Central memory CD8-positive, alpha-beta T cell (primary cell): Measurements from ENCODE around the gene MAP2.

Source experiments
- ATAC-seq: fragments of 150-1000 bp; cut with Tn5 transposase; replicated peaks from 2 replicates; pipeline ENCODE4 v1.10.0; 2022; ENCODE audit warnings: mild to moderate bottlenecking, moderate FRiP score, moderate number of reproducible peaks; ENCODE audit not compliant: poor library complexity, severe bottlenecking; ENCODE audit errors: extremely low read depth
- DNase-seq, 2 donors: peaks; one replicate each; pipeline ENCODE4 v3.0.0; 2021; ENCODE audit warnings: low spot score in 2 of 2
- H3K27ac Mint-ChIP-seq: one replicate; pipeline ENCODE4 v1.8.0; 2022; ENCODE audit warnings: low read depth, mild to moderate bottlenecking, moderate library complexity, mixed read lengths
- H3K27me3 Mint-ChIP-seq: one replicate; pipeline ENCODE4 v1.8.0; 2022; ENCODE audit warnings: mixed read lengths
- H3K36me3 Mint-ChIP-seq: one replicate; pipeline ENCODE4 v1.8.0; 2022; ENCODE audit warnings: mild to moderate bottlenecking, moderate library complexity, mixed read lengths; ENCODE audit not compliant: insufficient read depth
- H3K4me1 Mint-ChIP-seq: one replicate; pipeline ENCODE4 v1.8.0; 2022; ENCODE audit warnings: mixed read lengths
- H3K4me3 Mint-ChIP-seq: one replicate; pipeline ENCODE4 v1.8.0; 2022; ENCODE audit warnings: mild to moderate bottlenecking, moderate library complexity, mixed read lengths
- H3K9me3 Mint-ChIP-seq: one replicate; pipeline ENCODE4 v1.8.0; 2022; ENCODE audit warnings: mixed read lengths

MAP2 gene

DNA sequence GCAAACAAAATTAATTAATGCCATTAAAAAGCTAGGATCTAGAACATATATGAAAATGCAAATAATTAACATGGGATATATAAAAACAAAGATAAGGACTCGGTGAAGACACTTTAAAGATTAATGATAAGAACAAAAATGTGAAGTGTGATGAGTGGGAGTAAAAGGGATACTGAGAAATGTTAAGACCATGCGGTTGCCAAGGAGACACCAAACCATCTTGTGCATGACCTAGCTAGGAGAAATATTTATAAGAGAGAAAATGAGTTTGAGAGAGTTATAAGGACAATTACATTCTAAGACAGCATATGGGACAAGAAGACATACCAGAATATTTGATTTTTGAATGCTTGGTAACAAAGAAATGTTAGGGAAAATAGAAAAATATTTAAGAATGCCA, 25.4 kb upstream of the MAP2 start:
- no peaks in the 10 kb centered on the region for H3K27me3 Mint-ChIP-seq
- H3K4me3 Mint-ChIP-seq: no peak overlapping the region
- DNase-seq (no peak), ATAC-seq (no peak)
- no peaks in the 10 kb centered on the region for H3K4me1 Mint-ChIP-seq
- no peaks in the 10 kb centered on the region for H3K36me3 Mint-ChIP-seq
- peaks cover 13% of the 10 kb centered on the region for H3K9me3 Mint-ChIP-seq
- H3K27ac Mint-ChIP-seq: no peak overlapping the region

DNA sequence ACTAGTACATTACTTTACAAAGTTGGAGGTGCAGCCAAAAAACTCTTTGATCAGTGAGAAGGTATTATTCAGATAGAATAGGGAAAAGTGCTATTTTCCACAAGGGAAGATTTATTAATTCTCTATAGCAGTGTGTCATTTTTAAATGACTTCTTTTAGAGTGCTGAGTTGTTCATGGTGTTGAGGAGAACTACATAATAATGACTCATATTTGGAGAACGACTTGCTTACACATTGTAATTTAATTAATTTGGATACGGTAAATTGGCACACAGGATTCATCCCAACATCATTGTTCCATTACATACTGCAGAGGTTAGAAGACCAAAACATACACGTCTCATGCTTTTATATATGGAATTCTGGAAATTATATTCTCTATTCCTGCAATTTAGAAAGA, 22.1 kb upstream of the MAP2 start:
- no peaks in the 10 kb centered on the region for H3K9me3 Mint-ChIP-seq
- no peak for ATAC-seq
- H3K4me1 Mint-ChIP-seq: no peaks in the 10 kb centered on the region
- no peaks in the 10 kb centered on the region for H3K36me3 Mint-ChIP-seq
- H3K27ac Mint-ChIP-seq: no peak overlapping the region
- no peaks in the 10 kb centered on the region for H3K27me3 Mint-ChIP-seq
- no peak overlapping the region for H3K4me3 Mint-ChIP-seq
- no peak for DNase-seq

- Mint-ChIP-seq H3K36me3 (peaks cover 1% of the 10 kb centered on the region), H3K27ac (no peak overlapping the region), H3K9me3 (peaks cover 6% of the 10 kb centered on the region), H3K27me3 (no peaks in the 10 kb centered on the region), H3K4me1 (no peaks in the 10 kb centered on the region), H3K4me3 (no peak overlapping the region)
- ATAC-seq: no peak
- DNase-seq: no peak
Measured at GRCh38 chr2:209411296-209411695, 12.6 kb upstream of the MAP2 start.

- H3K27me3 Mint-ChIP-seq: no peaks in the 10 kb centered on the region
- peaks cover 1% of the 10 kb centered on the region for H3K36me3 Mint-ChIP-seq
- H3K4me1 Mint-ChIP-seq: no peaks in the 10 kb centered on the region
- ATAC-seq: no peak
- no peak overlapping the region for H3K27ac Mint-ChIP-seq
- H3K9me3 Mint-ChIP-seq: peaks cover 6% of the 10 kb centered on the region
- no peak for DNase-seq
- H3K4me3 Mint-ChIP-seq: no peak overlapping the region
Measured at GRCh38 chr2:209411718-209412117, 12.1 kb upstream of the MAP2 start.

DNA sequence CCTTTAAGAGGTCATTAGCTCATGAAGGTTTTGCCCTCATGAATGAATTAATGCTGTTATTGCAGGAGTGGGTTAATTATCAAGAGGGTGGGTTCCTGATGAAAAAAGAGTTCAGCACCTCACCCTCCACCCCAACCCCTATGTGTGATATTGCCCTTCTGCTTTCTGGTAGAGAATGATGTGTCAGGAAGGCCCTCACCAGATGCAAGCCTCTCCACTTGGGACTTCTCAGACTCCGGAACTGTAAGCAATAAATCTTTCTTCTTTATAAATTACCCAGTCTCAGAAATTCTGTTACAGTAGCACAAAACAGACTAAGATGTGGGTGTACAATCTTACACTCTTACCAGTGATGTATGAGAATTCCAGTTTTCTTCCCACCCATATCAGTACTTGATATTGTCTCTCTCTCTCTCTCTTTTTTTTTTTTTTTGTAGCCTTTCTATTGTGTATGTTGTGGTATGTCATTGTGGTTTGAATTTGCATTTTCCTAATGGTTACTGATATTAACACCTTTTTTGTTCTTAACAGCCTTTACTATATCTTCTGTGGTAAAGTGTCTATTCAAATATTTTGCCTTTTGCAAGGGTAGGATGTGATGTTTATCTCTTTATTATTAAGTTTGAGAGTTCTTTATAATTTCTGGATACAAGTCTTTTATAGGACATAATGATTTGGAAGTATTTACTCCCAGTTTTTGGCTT, 10.4 kb upstream of the MAP2 start:
- no peak overlapping the region for H3K4me3 Mint-ChIP-seq
- ATAC-seq: no peak
- peaks cover 6% of the 10 kb centered on the region for H3K9me3 Mint-ChIP-seq
- H3K36me3 Mint-ChIP-seq: peaks cover 1% of the 10 kb centered on the region
- no peaks in the 10 kb centered on the region for H3K27me3 Mint-ChIP-seq
- no peak overlapping the region for H3K27ac Mint-ChIP-seq
- no peaks in the 10 kb centered on the region for H3K4me1 Mint-ChIP-seq
- no peak for DNase-seq

- Mint-ChIP-seq H3K4me3 (no peak overlapping the region), H3K36me3 (no peaks in the 10 kb centered on the region)
Measured at GRCh38 chr2:209416913-209417312, 6.9 kb upstream of the MAP2 start.

DNA sequence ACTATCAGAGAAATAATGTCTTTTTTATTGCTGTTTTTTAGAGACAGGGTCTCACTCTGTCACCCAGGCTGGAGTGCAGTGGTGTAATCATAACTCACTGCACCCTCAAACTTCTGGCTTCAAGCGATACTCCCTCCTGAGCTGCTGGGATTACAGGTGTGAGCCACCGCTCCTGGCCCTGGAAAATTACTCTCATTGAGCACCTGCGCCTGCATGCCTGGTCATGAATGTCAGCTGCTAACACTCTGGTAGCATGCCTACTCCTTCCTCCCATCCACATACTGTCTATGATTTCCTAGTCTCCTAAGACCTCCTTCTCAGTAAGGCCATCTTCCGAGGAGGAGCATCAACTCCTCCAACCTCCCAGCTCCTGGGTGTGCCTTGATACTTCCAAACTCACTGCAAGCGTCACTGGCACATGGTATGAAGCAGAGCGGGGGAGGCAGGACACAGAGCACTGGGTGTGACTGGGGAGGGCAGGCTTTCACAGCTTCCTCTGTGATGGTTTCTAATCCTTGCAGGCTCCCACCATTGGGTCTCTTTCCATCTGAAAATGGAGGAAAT, 1.6 kb upstream of the MAP2 start:
- H3K27me3 Mint-ChIP-seq: peaks cover 22% of the 10 kb centered on the region

More at GRCh38 chr2:209416913-209417312, 6.9 kb upstream of the MAP2 start:
- no peak for DNase-seq
- peaks cover 6% of the 10 kb centered on the region for H3K9me3 Mint-ChIP-seq
- H3K27me3 Mint-ChIP-seq: no peaks in the 10 kb centered on the region
- ATAC-seq: no peak
- H3K27ac Mint-ChIP-seq: no peak overlapping the region
- no peaks in the 10 kb centered on the region for H3K4me1 Mint-ChIP-seq

GRCh38 chr2:209424199-209424701, 403 bp downstream of the MAP2 start:
- Mint-ChIP-seq H3K36me3 (no peaks in the 10 kb centered on the region), H3K27ac (no peak overlapping the region), H3K4me1 (peaks cover 9% of the 10 kb centered on the region), H3K4me3 (peak overlapping the region; percentile 25), H3K9me3 (no peaks in the 10 kb centered on the region), H3K27me3 (peaks cover 22% of the 10 kb centered on the region)
- DNase-seq (no peak), ATAC-seq (no peak)

More for the DNA sequence above, 1.6 kb upstream of the MAP2 start:
- no peak overlapping the region for H3K27ac Mint-ChIP-seq
- no peaks in the 10 kb centered on the region for H3K36me3 Mint-ChIP-seq
- no peak for DNase-seq
- H3K4me3 Mint-ChIP-seq: no peak overlapping the region
- H3K4me1 Mint-ChIP-seq: peaks cover 9% of the 10 kb centered on the region
- no peaks in the 10 kb centered on the region for H3K9me3 Mint-ChIP-seq
- ATAC-seq: no peak

GRCh38 chr2:209424781-209425470, 1.1 kb downstream of the MAP2 start:
- no peak overlapping the region for H3K27ac Mint-ChIP-seq
- DNase-seq: no peak
- H3K36me3 Mint-ChIP-seq: no peaks in the 10 kb centered on the region
- H3K9me3 Mint-ChIP-seq: no peaks in the 10 kb centered on the region
- H3K27me3 Mint-ChIP-seq: peaks cover 22% of the 10 kb centered on the region
- peaks cover 9% of the 10 kb centered on the region for H3K4me1 Mint-ChIP-seq
- H3K4me3 Mint-ChIP-seq: peak overlapping the region; percentile 25
- no peak for ATAC-seq

- no peak overlapping the region for H3K4me3 Mint-ChIP-seq
- H3K4me1 Mint-ChIP-seq: peaks cover 9% of the 10 kb centered on the region
- H3K9me3 Mint-ChIP-seq: no peaks in the 10 kb centered on the region
- DNase-seq (no peak), ATAC-seq (no peak)
- no peak overlapping the region for H3K27ac Mint-ChIP-seq
- H3K36me3 Mint-ChIP-seq: no peaks in the 10 kb centered on the region
- H3K27me3 Mint-ChIP-seq: peaks cover 22% of the 10 kb centered on the region
Measured at GRCh38 chr2:209425471-209426071, 1.7 kb downstream of the MAP2 start.

- ATAC-seq: no peak
- Mint-ChIP-seq H3K4me1 (peaks cover 9% of the 10 kb centered on the region), H3K9me3 (no peaks in the 10 kb centered on the region), H3K36me3 (no peaks in the 10 kb centered on the region), H3K27me3 (peaks cover 22% of the 10 kb centered on the region), H3K4me3 (no peak overlapping the region), H3K27ac (no peak overlapping the region)
- no peak for DNase-seq
Measured at GRCh38 chr2:209426432-209426831, 2.6 kb downstream of the MAP2 start.

DNA sequence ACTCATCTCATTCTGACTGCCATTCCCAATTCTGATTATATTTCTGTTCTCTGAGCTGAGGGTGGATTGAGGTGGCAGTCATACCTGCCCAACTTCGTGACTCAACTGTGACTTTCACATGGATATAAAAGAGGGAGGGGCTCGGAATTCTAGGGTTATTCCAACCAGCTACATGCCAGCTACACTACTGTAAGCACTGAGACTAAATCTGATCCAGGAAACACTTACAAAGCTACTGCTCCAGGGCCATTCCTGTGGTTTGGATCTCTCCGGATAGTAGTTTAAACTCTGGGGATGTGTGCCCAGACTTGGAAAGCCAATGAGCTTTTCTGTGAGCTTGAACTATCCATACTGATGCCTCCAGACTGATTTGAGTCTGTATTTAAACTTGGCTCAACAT, 7.9 kb downstream of the MAP2 start:
- Mint-ChIP-seq H3K27ac (no peak overlapping the region), H3K4me3 (no peak overlapping the region), H3K36me3 (no peaks in the 10 kb centered on the region), H3K4me1 (no peaks in the 10 kb centered on the region), H3K27me3 (no peaks in the 10 kb centered on the region), H3K9me3 (no peaks in the 10 kb centered on the region)
- DNase-seq (no peak), ATAC-seq (no peak)
